HG03354 (cell line): ENCODE data around the gene CAPZB.
"Not testable (repeated sequence)": the region's sequence is repeated elsewhere in the genome, so short reads cannot be mapped to it uniquely, and the experiment has no call there.

Source experiments
- ATAC-seq: cut with Tn5 transposase; IDR thresholded peaks from one replicate; pipeline ENCODE4 v1.9.1; 2021; ENCODE audit warnings: mild to moderate bottlenecking; ENCODE audit not compliant: unreplicated experiment, poor library complexity, severe bottlenecking

Gene CAPZB

GRCh38 chr1:19485362-19486187 lies at the start of gene CAPZB:
CAPZB (minus strand) TSS chr1:19485539; CDS start chr1:19485438, 101 bp downstream.
- peak; percentile 80 for ATAC-seq

GRCh38 chr1:19534281-19534680 lies 48.9 kb upstream of the CAPZB start:
- ATAC-seq: no peak

GRCh38 chr1:19533626-19534025 lies 48.3 kb upstream of the CAPZB start:
- no peak for ATAC-seq

GRCh38 chr1:19532519-19532918 lies 47.2 kb upstream of the CAPZB start:
- no peak for ATAC-seq

- no peak for ATAC-seq
Observed at GRCh38 chr1:19529664-19530063, 44.3 kb upstream of the CAPZB start.

- ATAC-seq: no peak
Observed at GRCh38 chr1:19528438-19528837, 43.1 kb upstream of the CAPZB start.

- no peak for ATAC-seq
Observed at GRCh38 chr1:19525607-19526545, 40.5 kb upstream of the CAPZB start.

GRCh38 chr1:19524791-19525190 lies 39.5 kb upstream of the CAPZB start:
- no peak for ATAC-seq

- not testable (repeated sequence) for ATAC-seq
Observed at GRCh38 chr1:19522570-19522969, 37.2 kb upstream of the CAPZB start.

GRCh38 chr1:19521411-19521810 lies 36.1 kb upstream of the CAPZB start:
- no peak for ATAC-seq

GRCh38 chr1:19517017-19517416 lies 31.7 kb upstream of the CAPZB start:
- ATAC-seq: no peak

- ATAC-seq: no peak
Observed at GRCh38 chr1:19515201-19515600, 29.9 kb upstream of the CAPZB start.

GRCh38 chr1:19514391-19514831 lies 29.1 kb upstream of the CAPZB start:
- ATAC-seq: no peak

- no peak for ATAC-seq
Observed at GRCh38 chr1:19512545-19512944, 27.2 kb upstream of the CAPZB start.

GRCh38 chr1:19511116-19511515 lies 25.8 kb upstream of the CAPZB start:
- ATAC-seq: no peak

- not testable (repeated sequence) for ATAC-seq
Observed at GRCh38 chr1:19509647-19510046, 24.3 kb upstream of the CAPZB start.

- ATAC-seq: no peak
Observed at GRCh38 chr1:19507516-19507915, 22.2 kb upstream of the CAPZB start.

- ATAC-seq: no peak
Observed at GRCh38 chr1:19505693-19506457, 20.5 kb upstream of the CAPZB start.

- ATAC-seq: no peak
Observed at GRCh38 chr1:19504796-19505692, 19.7 kb upstream of the CAPZB start.
